Heart left ventricle (tissue), 16 donors: ENCODE data around the gene ALKBH6. TPM values are rescaled to one million over a fixed set of nuclear protein-coding genes. Genes with fewer than 3 reads are reported as not detected.

ENCODE experiments used
- ATAC-seq, 4 donors: fragments of 200-7000 bp; cut with Tn5 transposase; one replicate each; pipeline ENCODE4 v1.9.1; 2020 to 2022; ENCODE audit warnings: moderate library complexity in 4 of 4, mild to moderate bottlenecking in 3 of 4, moderate number of reproducible peaks in 1 of 4
- DNase-seq, 5 donors: peaks; one replicate each; pipeline ENCODE4 v3.0.0-alpha.2; 2020
- H3K27ac ChIP-seq, 12 donors: fragments of 200-600 bp; sonication (generic) in 4 of 12; one replicate each; pipeline versions ENCODE4 v1.5.0 to v1.8.0; 2016 to 2022; ENCODE audit warnings: mild to moderate bottlenecking in 2 of 12
- H3K27me3 ChIP-seq, 9 donors: fragments of 200-600 bp; sonication (generic) in 2 of 9; one replicate each; pipeline versions ENCODE4 v1.5.1 to v1.8.0; 2016 to 2022; ENCODE audit warnings: mild to moderate bottlenecking in 3 of 9
- H3K36me3 ChIP-seq, 9 donors: fragments of 200-600 bp; sonication (generic) in 2 of 9; one replicate each; pipeline versions ENCODE4 v1.5.0 to v1.8.0; 2018 to 2022; ENCODE audit warnings: mild to moderate bottlenecking in 2 of 9
- H3K4me1 ChIP-seq, 12 donors: fragments of 200-600 bp; sonication (generic) in 4 of 12; one replicate each; pipeline versions ENCODE4 v1.5.0 to v1.8.0; 2016 to 2022; ENCODE audit warnings: mild to moderate bottlenecking in 3 of 12
- H3K4me3 ChIP-seq, 12 donors: fragments of 200-600 bp; sonication (generic) in 4 of 12; one replicate each; pipeline versions ENCODE4 v1.5.0 to v1.8.0; 2017 to 2022; ENCODE audit warnings: mild to moderate bottlenecking in 9 of 12, moderate library complexity in 4 of 12
- H3K9me3 ChIP-seq, 12 donors: fragments of 200-600 bp; sonication (generic) in 4 of 12; one replicate each; pipeline versions ENCODE4 v1.5.0 to v1.8.0; 2016 to 2022; ENCODE audit warnings: mild to moderate bottlenecking in 1 of 12
- CTCF ChIP-seq, 12 donors: fragments of 200-600 bp; sonication (generic) in 4 of 12; IDR thresholded peaks; one replicate each; pipeline versions ENCODE4 v1.5.0 to v1.8.0; 2018 to 2022; ENCODE audit warnings: antibody characterized with exemption in 12 of 12, mild to moderate bottlenecking in 5 of 12
- POLR2A ChIP-seq, 2 donors: fragments of 450-650 bp; IDR thresholded peaks; one replicate each; pipeline ENCODE4 v1.6.1; 2017; ENCODE audit warnings: antibody characterized with exemption in 2 of 2, mild to moderate bottlenecking in 2 of 2, moderate library complexity in 2 of 2
- WGBS, 4 donors: extraction: QIAGEN DNeasy Blood & Tissue Kit in 2 of 4; methylation state at CpG; one replicate each; pipeline versions ENCODE4 v1.1.5 to v1.1.7; 2013 to 2018; 5-methylcytosine and 5-hydroxymethylcytosine counted together
- intact Hi-C, 10 donors: fragments of 100-400 bp; cut with DNase I; formaldehyde crosslinking; loops; one replicate each; pipeline versions ENCODE4 v1.11.1 to v1.14.2; 2022
- polyA plus RNA-seq, 2 donors: library from polyadenylated mRNA; stranded (reverse); fragments of 200-250 nt; gene quantifications; one replicate each; pipeline ENCODE4 v1.2.3, GENCODE V29; 2013
- total RNA-seq, 9 donors: library from RNA; depleted of rRNA in 2 of 9; stranded (reverse); fragments of >200 nt in 2 of 9; fragmentation: NEBNext Ultra II Directional in 3 of 9; extraction: Animal tissue kit (Norgen Biotek cat#: 25700) in 3 of 9; gene quantifications; one replicate each; pipeline versions ENCODE4 v1.1.0 to v1.2.4, GENCODE V29; 2016 to 2023
- donor health status: ischemic (EF 13 %, LVEDD 7.1; RV severe dilation, severe dysfunction).
- donor health status: healthy with polysubstance abuse.
- donor health status: DM: no; HTN: yes; CAD: no.
- donor health status: DM: no; HTN: no; CAD: no.
- donor health status: ischemic (EF 25% LVEDD 6.9; RV normal size, moderate dysfunction).
- donor health status: ischemic (EF 25% LVEDD 5.7; RV mildly dilated, moderate dysfunction).
- donor health status: healthy.
- donor health status: DM: yes; HTN: yes; CAD: no.
- donor health status: ischemic (EF 35%, LVEDD 5.7; RV mildly dilated, moderate dysfunction).
- donor health status: nonischemic (EF 11% LVEDD 7.7; RV severe dilation, severe dysfunction).
- donor health status: DM: yes; HTN: yes; CAD: no.
- donor health status: PGD.
- donor health status: ischemic (EF 29% LVEDD 5.4; RV normal size, mild dysfunction).
- donor health status: nonischemic (EF 23%, LVEDD 6.1; RV moderate dilation, normal function).

The ALKBH6 gene
- total and polyA plus RNA-seq, 11 donors, result 7.3 to 22.5 (median 13.0) TPM

- Histone ChIP-seq H3K27me3 (no peaks in the 10 kb centered on the region), H3K36me3 (peaks cover 0 to 37% (median 9%) of the 10 kb centered on the region in 9 donors), H3K4me1 (no peaks in the 10 kb centered on the region), H3K4me3 (no peak overlapping the region), H3K27ac (no peak overlapping the region), H3K9me3 (no peaks in the 10 kb centered on the region)
- no peak for TF ChIP-seq POLR2A (IDR thresholded peaks at IDR 0.05)
- no peak for TF ChIP-seq CTCF (IDR thresholded peaks at IDR 0.05)
- no peak for DNase-seq
- intact Hi-C loops, result no loop called here
- 93 to 95% (median 94%) methylated on average over 42 to 49 of the region's 49 CpGs for WGBS, 4 donors
- no peak for ATAC-seq
Measured at GRCh38 chr19:36026091-36026876, 12.3 kb upstream of the ALKBH6 start.

GRCh38 chr19:36025541-36025940 is 11.5 kb upstream of the ALKBH6 start:
- DNase-seq, result no peak
- Histone ChIP-seq H3K27ac (no peak overlapping the region), H3K27me3 (no peaks in the 10 kb centered on the region), H3K9me3 (no peaks in the 10 kb centered on the region), H3K36me3 (peaks cover 0 to 42% (median 12%) of the 10 kb centered on the region in 9 donors), H3K4me1 (no peaks in the 10 kb centered on the region), H3K4me3 (no peak overlapping the region)
- no peak for ATAC-seq
- TF ChIP-seq CTCF (IDR thresholded peaks at IDR 0.05) (no peak), POLR2A (IDR thresholded peaks at IDR 0.05) (no peak)
- intact Hi-C loops, result no loop called here
- WGBS, 4 donors, result 73 to 86% (median 83%) methylated on average over 1 of the region's 1 CpG

GRCh38 chr19:36023432-36023831 is 9.4 kb upstream of the ALKBH6 start:
- H3K27me3 ChIP-seq, result no peaks in the 10 kb centered on the region
- H3K4me3 ChIP-seq, result no peak overlapping the region
- WGBS, 4 donors, result 94 to 97% (median 97%) methylated on average over 5 of the region's 5 CpGs
- no peak overlapping the region for H3K27ac ChIP-seq
- DNase-seq, result no peak
- H3K9me3 ChIP-seq, result no peaks in the 10 kb centered on the region
- ATAC-seq, result no peak
- peaks cover 0 to 49% (median 12%) of the 10 kb centered on the region in 9 donors for H3K36me3 ChIP-seq
- intact Hi-C loops, result no loop called here
- no peaks in the 10 kb centered on the region for H3K4me1 ChIP-seq
- no peak for TF ChIP-seq POLR2A (IDR thresholded peaks at IDR 0.05)
- TF ChIP-seq CTCF (IDR thresholded peaks at IDR 0.05), result no peak

- no peak for TF ChIP-seq POLR2A (IDR thresholded peaks at IDR 0.05)
- no peak for TF ChIP-seq CTCF (IDR thresholded peaks at IDR 0.05)
- no peak for DNase-seq
- Histone ChIP-seq H3K27me3 (no peaks in the 10 kb centered on the region), H3K4me3 (no peak overlapping the region), H3K4me1 (peaks cover 0 to 7% (median 5%) of the 10 kb centered on the region in 12 donors), H3K27ac (no peak overlapping the region), H3K36me3 (peaks cover 0 to 48% (median 15%) of the 10 kb centered on the region in 9 donors), H3K9me3 (no peaks in the 10 kb centered on the region)
- WGBS, 4 donors, result 91 to 94% (median 92%) methylated on average over 17 to 22 of the region's 22 CpGs
- ATAC-seq, result no peak
- intact Hi-C loops, result loop anchor here in 1 of 10 donors (5.0 kb wide), 1 partner anchor 33 kb away; the partner anchor contains the start of genes THAP8 and WDR62
Measured at GRCh38 chr19:36019061-36019670, 5.2 kb upstream of the ALKBH6 start.
